C4-2B (cell line): ENCODE results near the gene CLK3.

ENCODE experiments used
- ZFX ChIP-seq: fragments of 450-650 bp; IDR thresholded peaks from 2 replicates; pipeline ENCODE4 v1.6.1; 2017
- TF ChIP-seq, protein P1 (sequence below): fragments of 450-650 bp; conservative IDR thresholded peaks from 2 replicates; pipeline ENCODE4 v1.5.1; 2017; ENCODE audit warnings: mild to moderate bottlenecking

DNA sequence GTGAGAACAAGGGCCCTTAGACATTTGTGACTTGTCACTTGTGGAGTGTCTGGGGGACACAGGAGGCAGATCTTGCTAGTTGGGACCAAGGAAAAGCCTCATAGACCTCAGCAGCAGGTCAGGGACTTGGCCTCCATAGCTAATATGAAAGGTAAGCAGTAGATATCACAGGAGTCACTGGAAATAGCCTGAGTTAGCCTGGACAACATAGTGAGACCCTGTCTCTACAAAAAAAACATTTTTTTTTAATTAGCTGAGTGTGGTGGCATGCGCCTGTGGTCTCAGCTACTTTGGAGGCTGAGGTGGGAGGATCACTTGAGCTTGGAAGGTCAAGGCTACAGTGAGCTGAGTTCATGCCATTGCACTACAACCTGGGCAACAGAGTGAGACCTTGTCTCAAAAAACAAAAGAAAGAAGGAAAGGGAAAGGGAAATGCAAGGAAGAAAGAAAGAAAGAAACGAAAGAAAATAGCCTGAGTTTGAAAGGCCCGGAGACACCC is 37.1 kb upstream of the CLK3 start:
- TF ChIP-seq, protein P1, sequence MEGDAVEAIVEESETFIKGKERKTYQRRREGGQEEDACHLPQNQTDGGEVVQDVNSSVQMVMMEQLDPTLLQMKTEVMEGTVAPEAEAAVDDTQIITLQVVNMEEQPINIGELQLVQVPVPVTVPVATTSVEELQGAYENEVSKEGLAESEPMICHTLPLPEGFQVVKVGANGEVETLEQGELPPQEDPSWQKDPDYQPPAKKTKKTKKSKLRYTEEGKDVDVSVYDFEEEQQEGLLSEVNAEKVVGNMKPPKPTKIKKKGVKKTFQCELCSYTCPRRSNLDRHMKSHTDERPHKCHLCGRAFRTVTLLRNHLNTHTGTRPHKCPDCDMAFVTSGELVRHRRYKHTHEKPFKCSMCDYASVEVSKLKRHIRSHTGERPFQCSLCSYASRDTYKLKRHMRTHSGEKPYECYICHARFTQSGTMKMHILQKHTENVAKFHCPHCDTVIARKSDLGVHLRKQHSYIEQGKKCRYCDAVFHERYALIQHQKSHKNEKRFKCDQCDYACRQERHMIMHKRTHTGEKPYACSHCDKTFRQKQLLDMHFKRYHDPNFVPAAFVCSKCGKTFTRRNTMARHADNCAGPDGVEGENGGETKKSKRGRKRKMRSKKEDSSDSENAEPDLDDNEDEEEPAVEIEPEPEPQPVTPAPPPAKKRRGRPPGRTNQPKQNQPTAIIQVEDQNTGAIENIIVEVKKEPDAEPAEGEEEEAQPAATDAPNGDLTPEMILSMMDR: no peak
- TF ChIP-seq ZFX: no peak
